HepG2 (cell line): ENCODE measurements around the gene MBD5.

Experiments used
- TRIM24 ChIP-seq: sonication (generic); formaldehyde crosslinking; IDR thresholded peaks from 2 replicates; pipeline ENCODE4 v1.8.0; 2022; ENCODE audit warnings: mild to moderate bottlenecking, missing genetic modification reagents
- ZNF510 ChIP-seq: sonication (generic); formaldehyde crosslinking; IDR thresholded peaks from 2 replicates; pipeline ENCODE4 v1.4.0; 2020; ENCODE audit warnings: low read depth, mild to moderate bottlenecking, missing genetic modification reagents
- ZNF619 ChIP-seq: sonication (generic); formaldehyde crosslinking; IDR thresholded peaks from 2 replicates; pipeline ENCODE4 v1.4.0; 2020; ENCODE audit warnings: mild to moderate bottlenecking, missing genetic modification reagents

DNA sequence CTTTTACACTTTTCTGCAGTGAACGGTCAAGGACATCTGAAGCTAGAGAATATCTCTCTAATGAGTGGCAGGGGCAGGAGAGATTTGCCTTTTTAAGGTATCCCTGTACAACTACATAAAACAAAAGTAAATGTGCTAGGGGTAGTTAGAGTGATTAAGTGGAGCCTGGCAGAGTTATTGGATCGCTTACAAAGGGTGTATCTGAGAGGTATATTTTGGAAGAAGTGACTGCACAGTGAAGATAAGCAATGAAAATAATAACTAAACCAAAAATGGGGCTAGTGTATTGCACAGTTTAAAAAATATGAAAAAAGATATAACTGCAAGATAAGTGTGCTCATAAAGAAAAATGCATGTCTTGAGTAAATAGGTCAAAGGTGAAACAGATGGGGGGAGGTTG, 430.2 kb downstream of the MBD5 start:
- no peak for TF ChIP-seq ZNF510
- TF ChIP-seq TRIM24 (CRISPR knock-in tag) = no peak
- no peak for TF ChIP-seq ZNF619 (CRISPR knock-in tag)
